ENCODE results near the gene TECRL. TPM values are rescaled to one million over a fixed set of nuclear protein-coding genes. Genes with fewer than 3 reads are reported as not detected.

TECRL gene
- total RNA-seq, 1 experiment from 2014 or later: not detected

DNA sequence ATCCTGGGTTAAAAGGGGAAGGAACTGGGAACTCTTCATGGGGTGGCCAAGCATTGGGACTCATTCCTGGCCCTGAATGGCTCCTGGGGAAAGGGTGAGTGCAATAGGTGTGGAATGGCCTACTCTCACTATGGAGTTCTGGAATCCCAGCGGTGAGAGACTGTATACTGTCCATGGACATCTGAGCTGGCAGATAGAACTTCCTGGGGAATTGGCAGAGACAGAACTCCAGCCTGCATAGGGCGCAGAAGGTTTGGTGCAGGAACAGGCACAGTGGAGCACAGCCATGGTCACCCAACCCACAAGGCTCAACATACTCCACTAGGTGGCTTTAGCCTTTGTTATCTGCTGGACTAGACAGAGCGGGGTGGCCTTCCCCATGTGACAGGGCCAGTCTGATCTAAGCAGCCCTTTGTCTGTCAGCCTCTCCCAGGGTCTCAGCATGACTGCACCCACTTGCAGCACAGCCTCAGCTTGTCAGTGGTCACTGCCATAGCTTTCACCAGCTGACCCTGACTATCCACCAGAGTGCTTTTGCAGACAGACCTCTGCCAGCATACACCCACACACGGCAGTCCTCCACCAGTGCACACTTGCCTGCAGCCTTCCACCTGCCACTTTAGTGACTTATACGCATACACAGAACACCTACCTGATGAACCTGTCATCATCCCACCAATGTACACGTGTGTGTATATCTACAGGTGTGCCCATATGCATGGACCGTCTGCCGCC, 48.4 kb downstream of the TECRL start:
- H3K27me3 ChIP-seq (ENCODE audit: control insufficient read depth, insufficient read depth, low read length): no peaks in the 10 kb centered on the region
- H3K4me3 ChIP-seq (ENCODE audit: insufficient read depth, low read depth, low read length): no peak overlapping the region
- DNase-seq: no peak
- H3K36me3 ChIP-seq (replicated peaks; ENCODE audit: control insufficient read depth, insufficient read depth, low read length): no peaks in the 10 kb centered on the region

DNA sequence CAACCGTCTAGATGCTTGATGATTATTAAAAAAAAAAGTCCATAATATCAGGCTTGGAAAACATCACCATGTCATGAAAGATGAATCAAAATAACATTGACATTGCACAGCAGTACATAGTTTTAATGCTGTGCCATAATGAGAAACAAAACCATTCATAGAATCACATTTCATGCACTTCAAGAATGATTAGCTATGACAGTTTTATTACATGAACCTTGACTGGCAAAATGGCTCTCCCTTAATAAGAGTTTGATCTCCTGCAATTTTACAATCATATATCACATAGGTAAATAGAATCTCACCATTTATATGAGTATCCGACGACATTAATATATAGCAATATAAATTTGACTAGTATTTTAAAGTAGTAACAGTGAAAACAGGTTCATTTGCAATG, 49.8 kb downstream of the TECRL start:
- Histone ChIP-seq H3K4me3 (ENCODE audit: insufficient read depth, low read depth, low read length) (no peak overlapping the region), H3K27me3 (ENCODE audit: control insufficient read depth, insufficient read depth, low read length) (no peaks in the 10 kb centered on the region), H3K36me3 (replicated peaks; ENCODE audit: control insufficient read depth, insufficient read depth, low read length) (no peaks in the 10 kb centered on the region)
- no peak for DNase-seq

DNA sequence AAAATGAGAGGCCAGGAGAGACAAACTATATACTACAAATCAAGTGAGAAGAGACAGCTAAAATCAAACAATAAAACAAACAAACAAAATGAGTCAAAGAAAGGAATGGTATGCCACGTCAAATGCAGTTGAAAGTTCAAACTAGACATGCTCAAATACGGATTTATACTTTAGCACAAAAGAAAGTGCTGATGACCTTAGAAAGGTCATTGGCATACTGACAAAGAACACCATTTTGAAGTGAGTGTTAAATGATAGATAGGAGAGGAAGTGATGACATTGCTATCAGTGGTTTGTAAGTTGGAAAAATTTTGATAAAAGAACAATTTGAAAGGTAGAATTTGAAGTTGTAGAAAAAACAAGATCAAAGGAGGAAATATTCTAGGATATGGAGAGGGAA, 55.3 kb downstream of the TECRL start:
- Histone ChIP-seq H3K4me3 (ENCODE audit: insufficient read depth, low read depth, low read length) (no peak overlapping the region), H3K27me3 (ENCODE audit: control insufficient read depth, insufficient read depth, low read length) (no peaks in the 10 kb centered on the region), H3K36me3 (replicated peaks; ENCODE audit: control insufficient read depth, insufficient read depth, low read length) (no peaks in the 10 kb centered on the region)
- DNase-seq: no peak

DNA sequence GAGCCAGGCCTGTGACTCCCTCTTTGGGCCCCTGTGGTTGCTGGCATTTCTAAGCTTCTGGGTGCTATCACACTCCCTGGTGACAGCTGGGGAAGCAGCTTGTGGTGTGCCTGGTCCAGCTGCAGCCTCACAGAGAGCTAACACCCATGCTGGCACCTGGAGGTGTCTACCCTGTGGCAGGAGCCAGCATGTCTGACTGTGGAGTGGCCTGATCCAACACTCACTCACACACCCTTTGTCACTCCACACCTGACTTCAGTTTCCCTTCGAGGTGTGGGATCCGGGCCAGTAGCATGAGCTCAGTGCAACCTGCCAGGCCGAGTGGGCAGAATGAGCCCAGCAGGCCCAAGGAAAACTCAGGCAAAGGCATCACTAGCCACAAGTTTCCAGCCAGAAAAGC, 67.5 kb downstream of the TECRL start:
- Histone ChIP-seq H3K36me3 (replicated peaks; ENCODE audit: control insufficient read depth, insufficient read depth, low read length) (no peaks in the 10 kb centered on the region), H3K4me3 (ENCODE audit: insufficient read depth, low read depth, low read length) (no peak overlapping the region), H3K27me3 (ENCODE audit: control insufficient read depth, insufficient read depth, low read length) (no peaks in the 10 kb centered on the region)
- DNase-seq: no peak

DNA sequence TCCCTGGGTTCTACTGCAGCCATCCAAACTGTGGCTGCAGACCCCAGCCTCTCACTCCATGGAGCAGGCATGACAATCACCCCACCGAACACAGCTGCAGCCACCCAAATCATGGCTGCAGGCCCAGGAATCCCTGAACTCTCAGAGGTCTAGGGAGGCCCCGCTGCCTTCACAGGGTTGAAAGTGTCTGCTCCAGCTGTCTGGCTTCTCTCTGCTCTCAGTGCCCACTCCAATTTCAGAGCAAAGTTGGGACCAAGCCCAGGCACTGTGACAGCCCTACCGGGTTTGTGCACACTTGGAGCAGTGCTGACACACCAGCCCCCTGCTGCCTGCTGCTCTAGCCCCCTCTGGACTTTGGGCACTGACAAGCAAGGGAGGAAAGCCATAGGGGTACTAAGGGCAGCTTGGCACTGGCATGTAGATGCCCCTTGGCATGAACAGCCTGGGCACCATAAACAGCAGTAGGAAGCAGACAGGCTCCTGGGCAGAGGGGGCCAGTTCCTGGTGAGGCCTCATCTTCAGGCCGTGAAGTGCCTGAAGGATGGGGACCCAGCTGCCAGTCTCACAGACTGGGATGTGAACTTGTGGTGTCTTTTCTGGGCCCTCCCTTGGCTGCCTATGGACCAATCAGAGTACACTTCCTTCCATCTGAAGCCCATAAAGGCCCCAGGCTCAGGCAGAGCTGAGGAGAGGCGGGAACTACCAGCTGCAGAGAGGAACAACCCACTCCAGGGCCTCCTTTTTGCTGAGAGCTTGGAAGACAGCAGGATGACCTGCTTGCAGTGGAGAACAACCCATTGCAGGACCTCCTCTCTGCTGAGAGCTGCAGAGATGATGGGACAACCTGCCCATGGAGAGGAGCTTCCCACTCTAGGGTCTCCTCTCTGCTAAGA, 68.8 kb downstream of the TECRL start:
- Histone ChIP-seq H3K36me3 (replicated peaks; ENCODE audit: control insufficient read depth, insufficient read depth, low read length) (no peaks in the 10 kb centered on the region), H3K27me3 (ENCODE audit: control insufficient read depth, insufficient read depth, low read length) (no peaks in the 10 kb centered on the region), H3K4me3 (ENCODE audit: insufficient read depth, low read depth, low read length) (no peak overlapping the region)
- no peak for DNase-seq

DNA sequence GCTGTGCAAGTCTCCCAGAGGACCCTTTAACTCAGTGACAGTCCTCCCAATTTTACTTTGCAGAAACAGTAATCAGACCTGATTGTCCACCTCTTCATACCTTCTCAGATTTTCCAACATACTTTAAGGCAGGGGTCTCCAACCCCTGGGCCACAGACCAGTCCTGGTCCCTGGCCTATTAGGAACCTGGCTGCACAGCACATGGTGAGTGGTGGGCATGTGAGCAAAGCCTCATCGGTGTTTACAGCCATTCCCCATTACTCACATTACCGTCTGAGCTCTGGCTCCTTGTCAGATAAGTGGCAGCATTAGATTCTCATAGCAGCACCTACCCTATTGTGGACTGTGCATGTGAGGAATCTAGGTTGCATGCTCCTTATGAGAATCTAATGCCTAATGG, 74.3 kb downstream of the TECRL start:
- no peak for DNase-seq
- Histone ChIP-seq H3K27me3 (ENCODE audit: control insufficient read depth, insufficient read depth, low read length) (no peaks in the 10 kb centered on the region), H3K36me3 (replicated peaks; ENCODE audit: control insufficient read depth, insufficient read depth, low read length) (no peaks in the 10 kb centered on the region), H3K4me3 (ENCODE audit: insufficient read depth, low read depth, low read length) (no peak overlapping the region)

DNA sequence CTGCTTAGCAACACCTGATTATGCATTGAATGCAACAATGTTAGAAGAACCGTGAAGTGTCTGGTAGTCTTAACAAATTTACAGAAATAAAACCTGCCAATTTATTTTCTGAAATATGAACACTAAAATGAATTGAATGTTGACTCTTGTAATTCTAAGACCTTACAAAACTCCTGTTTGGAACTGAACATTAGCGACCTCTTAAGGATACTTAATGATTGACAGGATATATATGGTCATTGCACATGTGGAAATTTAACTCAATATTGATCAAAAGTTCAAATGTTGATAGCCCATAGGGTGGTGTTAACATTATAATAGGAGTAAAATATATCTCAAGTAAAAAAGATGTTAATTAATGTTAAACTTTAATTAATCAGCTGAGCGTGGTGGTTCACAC, 79.1 kb downstream of the TECRL start:
- no peaks in the 10 kb centered on the region for H3K27me3 ChIP-seq (ENCODE audit: control insufficient read depth, insufficient read depth, low read length)
- DNase-seq: no peak
- H3K36me3 ChIP-seq (replicated peaks; ENCODE audit: control insufficient read depth, insufficient read depth, low read length): no peaks in the 10 kb centered on the region

DNA sequence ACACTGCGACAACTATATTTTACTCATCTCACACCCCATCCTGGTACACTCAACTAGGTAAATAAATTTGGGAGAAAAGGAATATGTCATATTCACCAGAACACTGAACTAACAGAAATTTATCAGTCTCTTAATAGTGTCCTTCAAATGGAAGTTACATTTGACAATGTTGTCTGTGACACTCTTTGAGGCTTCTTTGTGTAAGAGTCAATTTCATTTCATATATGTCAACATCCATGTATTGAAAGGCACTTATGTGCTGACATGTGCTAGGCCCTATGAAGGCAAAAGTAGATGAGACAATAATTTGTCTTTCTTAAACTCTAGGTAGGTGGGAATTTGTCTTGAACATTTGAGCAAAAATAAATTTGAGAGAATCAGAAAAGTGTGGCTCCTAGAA, 82.0 kb downstream of the TECRL start:
- Histone ChIP-seq H3K4me3 (ENCODE audit: insufficient read depth, low read depth, low read length) (no peak overlapping the region), H3K27me3 (ENCODE audit: control insufficient read depth, insufficient read depth, low read length) (no peaks in the 10 kb centered on the region), H3K36me3 (replicated peaks; ENCODE audit: control insufficient read depth, insufficient read depth, low read length) (no peaks in the 10 kb centered on the region)
- no peak for DNase-seq

More for the DNA sequence above, 79.1 kb downstream of the TECRL start:
- H3K4me3 ChIP-seq (ENCODE audit: insufficient read depth, low read depth, low read length): no peak overlapping the region

DNA sequence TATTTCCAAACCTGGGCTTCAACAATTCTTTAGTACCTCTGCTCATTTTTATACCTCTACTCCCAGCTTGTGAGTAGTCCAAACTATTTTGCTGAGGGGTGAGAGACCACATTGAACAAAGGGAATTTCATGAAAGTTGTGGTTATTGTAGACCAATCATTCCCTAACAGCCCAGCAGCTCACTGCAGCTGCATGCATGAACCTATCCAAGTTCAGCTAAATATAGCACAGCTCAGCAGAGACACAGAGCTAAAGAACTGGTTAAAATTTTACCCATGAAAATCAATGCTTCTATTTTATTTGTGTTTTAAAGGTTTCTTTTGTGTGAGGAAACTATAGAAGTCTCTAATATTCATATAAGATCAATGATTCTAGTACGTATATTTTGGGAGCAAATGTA, 82.7 kb downstream of the TECRL start:
- Histone ChIP-seq H3K27me3 (ENCODE audit: control insufficient read depth, insufficient read depth, low read length) (no peaks in the 10 kb centered on the region), H3K36me3 (replicated peaks; ENCODE audit: control insufficient read depth, insufficient read depth, low read length) (no peaks in the 10 kb centered on the region), H3K4me3 (ENCODE audit: insufficient read depth, low read depth, low read length) (no peak overlapping the region)
- DNase-seq: no peak

DNA sequence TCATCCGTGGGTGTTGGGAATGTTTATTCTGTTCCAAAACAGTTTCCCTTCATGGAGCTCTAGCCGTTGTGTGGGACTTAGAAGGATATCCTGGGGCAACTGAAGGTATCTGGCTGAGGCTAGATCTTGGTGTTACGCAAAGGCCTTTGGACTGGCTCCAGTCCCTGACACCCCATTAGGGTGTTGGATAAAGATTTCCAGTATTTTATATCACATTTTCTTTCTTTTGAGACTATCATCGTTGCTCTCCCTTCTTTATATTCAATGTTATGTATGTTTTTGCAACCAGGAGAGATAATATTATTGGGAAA, 103.0 kb downstream of the TECRL start:
- no peaks in the 10 kb centered on the region for H3K27me3 ChIP-seq (ENCODE audit: control insufficient read depth, insufficient read depth, low read length)
- H3K36me3 ChIP-seq (replicated peaks; ENCODE audit: control insufficient read depth, insufficient read depth, low read length): no peaks in the 10 kb centered on the region
- no peak overlapping the region for H3K4me3 ChIP-seq (ENCODE audit: insufficient read depth, low read depth, low read length)
- no peak for DNase-seq

DNA sequence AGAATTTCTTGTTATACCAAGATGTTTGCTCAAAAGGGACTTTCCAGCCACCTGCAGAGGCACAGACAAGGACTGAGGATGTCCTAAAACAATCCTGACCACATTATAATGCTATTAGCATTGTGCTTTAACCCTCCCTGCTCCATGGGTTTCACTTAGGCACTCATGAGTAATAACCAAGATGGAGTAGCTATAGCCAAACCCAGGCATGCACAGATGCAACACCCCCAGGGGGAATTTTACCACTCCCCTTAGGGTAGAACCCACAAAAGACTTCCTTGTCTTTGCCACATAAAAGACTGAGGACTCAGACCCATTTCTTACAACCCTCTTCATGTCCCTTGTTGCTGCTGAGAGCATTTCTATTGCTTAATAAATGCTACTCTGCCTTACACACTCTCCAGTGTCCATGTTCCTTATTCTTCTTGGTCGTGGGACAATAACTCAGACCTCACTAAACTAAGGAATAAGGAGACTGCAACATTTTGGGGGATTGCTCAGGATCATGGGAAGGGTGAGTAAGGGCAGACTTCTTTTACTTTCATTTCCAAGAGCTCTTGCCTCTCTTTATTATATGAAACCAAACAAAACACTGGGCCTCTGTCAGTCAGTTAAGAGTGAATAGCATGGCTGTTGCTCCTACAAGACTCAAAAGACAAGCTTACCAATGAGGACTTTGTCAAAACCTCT, 103.5 kb downstream of the TECRL start:
- Histone ChIP-seq H3K27me3 (ENCODE audit: control insufficient read depth, insufficient read depth, low read length) (no peaks in the 10 kb centered on the region), H3K4me3 (ENCODE audit: insufficient read depth, low read depth, low read length) (no peak overlapping the region), H3K36me3 (replicated peaks; ENCODE audit: control insufficient read depth, insufficient read depth, low read length) (no peaks in the 10 kb centered on the region)
- DNase-seq: no peak

DNA sequence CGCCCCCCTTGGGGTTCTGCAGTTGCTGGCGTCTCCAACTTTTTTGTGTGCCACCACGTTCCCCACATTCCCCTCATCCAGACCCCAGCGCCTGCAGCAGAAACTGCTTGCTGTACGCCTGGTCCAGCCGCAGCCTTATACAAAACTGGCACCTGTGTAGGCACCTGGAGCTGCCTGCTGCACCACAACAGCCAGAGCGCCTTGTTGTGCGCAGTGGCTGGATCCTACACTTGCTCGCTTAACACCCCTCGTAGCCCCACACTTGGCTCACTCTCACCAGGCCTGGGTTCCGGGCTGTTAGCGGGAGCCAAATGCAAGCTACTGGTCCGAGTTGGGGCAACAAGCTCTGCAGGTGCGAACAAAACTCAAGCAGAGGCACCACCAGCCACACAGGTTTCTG, 136.8 kb downstream of the TECRL start:
- no peak for DNase-seq
- H3K27me3 ChIP-seq (ENCODE audit: control insufficient read depth, insufficient read depth, low read length): no peaks in the 10 kb centered on the region
- no peak overlapping the region for H3K4me3 ChIP-seq (ENCODE audit: insufficient read depth, low read depth, low read length)
- no peaks in the 10 kb centered on the region for H3K36me3 ChIP-seq (replicated peaks; ENCODE audit: control insufficient read depth, insufficient read depth, low read length)

DNA sequence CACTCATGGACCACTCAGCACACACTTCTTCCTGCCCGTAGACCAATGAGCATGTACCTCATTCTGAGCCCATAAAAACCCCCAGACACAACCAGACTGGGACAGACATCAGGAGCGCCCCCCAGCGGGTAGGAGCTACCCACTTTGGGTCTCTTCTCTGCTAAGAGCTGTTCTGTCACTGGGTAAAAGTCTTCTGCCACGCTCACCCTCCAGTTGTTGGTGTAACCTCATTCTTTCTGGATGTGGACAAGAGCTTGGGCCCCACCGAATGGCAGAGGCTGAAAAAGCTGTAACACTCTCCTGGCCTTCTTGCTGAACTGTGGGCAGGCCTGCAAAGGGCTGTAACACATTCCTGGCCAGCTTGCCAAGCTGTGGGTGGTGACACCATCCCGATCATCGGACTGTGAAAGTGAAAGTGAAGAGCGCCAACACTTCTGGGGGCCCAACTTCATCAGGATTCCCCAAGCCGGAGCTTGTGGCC, 137.6 kb downstream of the TECRL start:
- Histone ChIP-seq H3K4me3 (ENCODE audit: insufficient read depth, low read depth, low read length) (no peak overlapping the region), H3K27me3 (ENCODE audit: control insufficient read depth, insufficient read depth, low read length) (no peaks in the 10 kb centered on the region), H3K36me3 (replicated peaks; ENCODE audit: control insufficient read depth, insufficient read depth, low read length) (no peaks in the 10 kb centered on the region)
- DNase-seq: no peak

DNA sequence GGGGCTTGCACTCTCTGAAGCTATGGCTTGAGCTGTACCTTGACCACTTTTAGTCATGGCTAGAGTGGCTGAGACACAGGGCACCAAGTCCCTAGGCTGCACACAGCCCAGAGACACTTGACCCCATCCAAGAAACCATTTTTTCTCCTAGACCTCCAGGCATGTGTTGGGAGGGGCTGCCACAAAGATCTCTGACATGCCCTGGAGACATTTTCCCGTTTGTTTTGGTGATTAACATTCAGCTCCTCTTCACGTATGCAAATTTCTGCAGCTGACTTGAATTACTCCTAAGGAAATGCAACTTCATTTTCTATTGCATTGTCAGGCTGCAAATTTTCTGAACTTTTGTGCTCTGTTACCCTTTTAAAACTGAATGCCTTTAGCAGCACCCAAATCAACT, 142.6 kb downstream of the TECRL start:
- Histone ChIP-seq H3K36me3 (replicated peaks; ENCODE audit: control insufficient read depth, insufficient read depth, low read length) (no peaks in the 10 kb centered on the region), H3K27me3 (ENCODE audit: control insufficient read depth, insufficient read depth, low read length) (no peaks in the 10 kb centered on the region), H3K4me3 (ENCODE audit: insufficient read depth, low read depth, low read length) (no peak overlapping the region)
- DNase-seq: no peak

DNA sequence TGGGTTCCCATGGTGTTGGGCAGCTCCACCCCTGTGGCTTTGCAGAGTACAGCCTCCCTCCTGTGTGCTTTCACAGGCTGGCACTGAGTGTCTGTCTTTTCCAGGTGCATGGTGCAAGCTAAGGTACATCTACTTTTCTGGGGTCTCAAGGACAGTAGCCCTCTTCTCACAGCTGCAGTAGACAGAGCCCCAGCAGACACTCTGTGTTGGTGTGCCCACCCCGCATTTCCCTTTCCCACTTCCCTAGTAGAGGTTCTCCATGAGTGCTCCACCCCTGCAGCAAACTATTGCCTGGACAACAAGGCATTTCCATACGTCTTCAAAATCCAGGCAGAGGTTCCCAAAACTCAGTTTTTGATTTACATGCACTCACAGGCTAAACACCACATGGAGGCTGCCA, 143.0 kb downstream of the TECRL start:
- Histone ChIP-seq H3K27me3 (ENCODE audit: control insufficient read depth, insufficient read depth, low read length) (no peaks in the 10 kb centered on the region), H3K4me3 (ENCODE audit: insufficient read depth, low read depth, low read length) (no peak overlapping the region), H3K36me3 (replicated peaks; ENCODE audit: control insufficient read depth, insufficient read depth, low read length) (no peaks in the 10 kb centered on the region)
- no peak for DNase-seq

Measured in H7 (cell line).